ENCODE data around the gene MARCHF3. TPM values are rescaled to one million over a fixed set of nuclear protein-coding genes. Genes with fewer than 3 reads are reported as not detected.

MARCHF3 gene
- total RNA-seq, 1 donor from 2014 or later = 34.5 TPM

DNA sequence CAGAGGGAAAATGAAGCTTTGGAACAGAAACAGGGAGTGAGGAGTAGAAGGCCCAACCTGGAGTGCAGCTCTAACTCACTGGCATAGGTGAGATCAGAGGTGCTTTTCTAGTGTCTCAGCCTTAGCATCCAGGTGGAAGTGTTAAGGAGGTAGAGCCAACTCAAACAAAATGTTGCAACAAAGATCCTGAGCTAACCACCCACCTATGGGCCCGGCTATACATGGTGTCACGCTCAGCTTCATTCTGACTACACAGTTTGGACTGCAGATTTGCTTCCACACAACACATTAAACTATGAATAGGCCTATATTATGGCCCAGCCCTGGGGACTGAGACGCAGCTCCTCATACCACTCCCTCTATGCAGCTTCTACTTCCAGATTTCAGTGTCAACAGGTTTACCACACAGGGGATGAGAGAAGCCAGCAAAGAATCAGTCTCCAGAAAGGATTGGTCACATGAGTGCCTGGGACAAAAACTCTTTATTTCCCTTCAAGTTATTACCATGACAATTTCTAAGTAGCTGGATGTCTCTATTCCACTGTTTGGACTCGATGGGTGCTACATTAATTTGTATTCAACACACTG, 34.0 kb upstream of the MARCHF3 start:
- H3K4me3 Mint-ChIP-seq (ENCODE audit: unreplicated experiment) = no peak overlapping the region
- H3K9me3 Mint-ChIP-seq (ENCODE audit: unreplicated experiment) = no peaks in the 10 kb centered on the region
- no peak overlapping the region for H3K27ac Mint-ChIP-seq (ENCODE audit: unreplicated experiment)
- TF ChIP-seq, protein P1, sequence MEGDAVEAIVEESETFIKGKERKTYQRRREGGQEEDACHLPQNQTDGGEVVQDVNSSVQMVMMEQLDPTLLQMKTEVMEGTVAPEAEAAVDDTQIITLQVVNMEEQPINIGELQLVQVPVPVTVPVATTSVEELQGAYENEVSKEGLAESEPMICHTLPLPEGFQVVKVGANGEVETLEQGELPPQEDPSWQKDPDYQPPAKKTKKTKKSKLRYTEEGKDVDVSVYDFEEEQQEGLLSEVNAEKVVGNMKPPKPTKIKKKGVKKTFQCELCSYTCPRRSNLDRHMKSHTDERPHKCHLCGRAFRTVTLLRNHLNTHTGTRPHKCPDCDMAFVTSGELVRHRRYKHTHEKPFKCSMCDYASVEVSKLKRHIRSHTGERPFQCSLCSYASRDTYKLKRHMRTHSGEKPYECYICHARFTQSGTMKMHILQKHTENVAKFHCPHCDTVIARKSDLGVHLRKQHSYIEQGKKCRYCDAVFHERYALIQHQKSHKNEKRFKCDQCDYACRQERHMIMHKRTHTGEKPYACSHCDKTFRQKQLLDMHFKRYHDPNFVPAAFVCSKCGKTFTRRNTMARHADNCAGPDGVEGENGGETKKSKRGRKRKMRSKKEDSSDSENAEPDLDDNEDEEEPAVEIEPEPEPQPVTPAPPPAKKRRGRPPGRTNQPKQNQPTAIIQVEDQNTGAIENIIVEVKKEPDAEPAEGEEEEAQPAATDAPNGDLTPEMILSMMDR (IDR thresholded peaks at IDR 0.05) = no peak
- DNase-seq (ENCODE audit: extremely low spot score, unreplicated experiment) = no peak
- H3K4me1 Mint-ChIP-seq (ENCODE audit: unreplicated experiment) = peaks cover 26% of the 10 kb centered on the region
- H3K27me3 Mint-ChIP-seq (ENCODE audit: unreplicated experiment) = peaks cover 2% of the 10 kb centered on the region
- H3K36me3 Mint-ChIP-seq (ENCODE audit: unreplicated experiment) = no peaks in the 10 kb centered on the region

DNA sequence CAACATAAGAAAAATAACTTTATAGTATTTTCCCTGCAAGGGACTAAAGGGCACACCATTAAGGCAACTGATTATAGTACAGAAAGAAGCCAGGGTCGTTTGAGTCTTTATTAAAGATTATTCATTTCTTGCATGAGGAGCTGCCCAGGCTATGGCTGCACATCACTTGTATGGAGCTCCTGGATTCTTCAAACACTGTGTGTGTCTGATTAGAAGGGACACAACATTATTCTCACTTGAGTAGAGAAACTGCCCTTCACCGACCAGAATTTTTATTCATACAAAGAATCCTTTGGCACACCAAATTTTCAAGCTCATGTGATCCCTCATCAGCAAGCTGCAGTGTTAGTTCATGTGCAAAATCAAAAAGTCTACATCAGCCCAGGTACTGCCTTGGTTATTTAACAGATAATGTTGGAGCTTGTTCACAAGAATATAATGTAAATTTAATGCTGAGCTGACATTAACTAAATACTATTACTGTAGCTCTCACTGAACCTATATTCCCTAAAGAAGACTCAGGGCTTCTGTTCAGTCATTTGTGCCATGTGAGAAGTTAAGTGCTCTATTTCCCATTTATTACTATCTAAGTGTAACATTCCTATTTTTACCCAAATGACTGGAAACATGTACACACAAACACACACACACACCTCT, 33.0 kb upstream of the MARCHF3 start:
- Mint-ChIP-seq H3K27me3 (ENCODE audit: unreplicated experiment) (peaks cover 2% of the 10 kb centered on the region), H3K36me3 (ENCODE audit: unreplicated experiment) (peaks cover 2% of the 10 kb centered on the region), H3K4me3 (ENCODE audit: unreplicated experiment) (no peak overlapping the region), H3K4me1 (ENCODE audit: unreplicated experiment) (peaks cover 16% of the 10 kb centered on the region), H3K27ac (ENCODE audit: unreplicated experiment) (no peak overlapping the region), H3K9me3 (ENCODE audit: unreplicated experiment) (no peaks in the 10 kb centered on the region)
- DNase-seq (ENCODE audit: extremely low spot score, unreplicated experiment) = no peak
- TF ChIP-seq, protein P1 (IDR thresholded peaks at IDR 0.05) = no peak

DNA sequence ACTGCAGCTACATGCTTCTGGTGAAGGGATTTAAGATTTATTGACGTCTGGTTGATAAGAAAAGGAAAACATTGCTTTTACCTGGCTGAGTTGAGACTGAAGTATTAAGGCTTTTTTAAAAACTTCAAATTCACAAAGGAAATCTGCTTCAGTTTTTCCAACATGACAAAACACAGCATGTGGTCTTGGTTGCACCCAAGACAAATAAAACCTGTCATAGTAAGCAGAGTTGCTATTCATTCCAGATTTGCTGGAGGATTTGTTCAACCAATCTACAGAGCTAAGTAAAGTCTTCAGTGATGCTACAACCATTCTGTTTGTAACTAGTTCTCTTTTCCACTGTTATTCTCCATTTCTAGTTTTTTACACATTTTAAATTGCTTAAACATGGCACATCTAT, 31.6 kb upstream of the MARCHF3 start:
- DNase-seq (ENCODE audit: extremely low spot score, unreplicated experiment) = no peak
- H3K27ac Mint-ChIP-seq (ENCODE audit: unreplicated experiment) = peak overlapping the region; percentile 0
- H3K9me3 Mint-ChIP-seq (ENCODE audit: unreplicated experiment) = no peaks in the 10 kb centered on the region
- TF ChIP-seq, protein P1 (IDR thresholded peaks at IDR 0.05) = no peak
- peaks cover 15% of the 10 kb centered on the region for H3K4me1 Mint-ChIP-seq (ENCODE audit: unreplicated experiment)
- H3K36me3 Mint-ChIP-seq (ENCODE audit: unreplicated experiment) = peaks cover 2% of the 10 kb centered on the region
- no peak overlapping the region for H3K4me3 Mint-ChIP-seq (ENCODE audit: unreplicated experiment)
- H3K27me3 Mint-ChIP-seq (ENCODE audit: unreplicated experiment) = peaks cover 2% of the 10 kb centered on the region

DNA sequence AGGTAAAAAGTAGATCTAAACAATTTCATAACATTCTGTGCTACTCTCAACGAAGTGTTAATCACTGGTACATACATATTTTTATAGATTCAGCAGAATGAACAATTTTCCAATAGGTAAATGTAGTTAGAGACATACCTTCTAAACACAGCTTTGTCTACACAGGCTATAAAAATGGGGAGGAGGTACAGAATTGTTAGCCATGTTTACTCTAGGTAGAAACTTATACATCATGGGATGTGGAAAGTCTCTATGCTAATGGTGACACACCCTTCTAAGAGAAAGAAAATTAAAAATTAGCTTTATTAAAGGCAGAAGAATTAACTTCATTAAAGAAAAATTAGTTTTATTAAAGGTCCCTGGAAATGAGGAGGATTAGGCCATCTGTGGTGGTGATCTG, 31.2 kb upstream of the MARCHF3 start:
- no peak for DNase-seq (ENCODE audit: extremely low spot score, unreplicated experiment)
- Mint-ChIP-seq H3K27me3 (ENCODE audit: unreplicated experiment) (peaks cover 2% of the 10 kb centered on the region), H3K36me3 (ENCODE audit: unreplicated experiment) (peaks cover 2% of the 10 kb centered on the region), H3K4me3 (ENCODE audit: unreplicated experiment) (no peak overlapping the region), H3K4me1 (ENCODE audit: unreplicated experiment) (peaks cover 17% of the 10 kb centered on the region), H3K9me3 (ENCODE audit: unreplicated experiment) (no peaks in the 10 kb centered on the region), H3K27ac (ENCODE audit: unreplicated experiment) (no peak overlapping the region)
- TF ChIP-seq, protein P1 (IDR thresholded peaks at IDR 0.05) = no peak

DNA sequence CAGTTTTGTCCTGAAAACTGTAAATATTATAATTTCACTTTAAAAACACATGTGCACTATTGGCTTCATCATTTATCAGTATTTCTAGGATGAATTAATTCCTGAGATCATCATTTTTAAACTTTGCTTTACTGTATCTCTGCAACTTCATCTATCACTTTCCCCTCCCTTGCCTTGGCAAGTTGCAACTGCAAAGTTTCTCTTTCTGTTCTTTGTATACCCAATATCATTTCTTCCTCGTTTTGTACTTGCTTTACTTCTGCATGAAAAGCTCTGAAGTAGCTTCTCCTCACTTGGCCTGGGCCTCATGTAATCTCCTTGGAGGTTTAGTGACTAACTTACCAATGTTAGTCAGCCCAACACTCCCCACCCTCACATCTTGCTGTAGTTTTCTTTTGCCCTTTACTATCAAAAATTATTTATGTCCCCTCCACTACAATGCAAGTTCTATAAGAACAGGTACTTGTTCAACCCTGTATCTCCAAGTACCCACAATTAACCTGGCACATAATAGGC, 30.2 kb upstream of the MARCHF3 start:
- H3K9me3 Mint-ChIP-seq (ENCODE audit: unreplicated experiment) = no peaks in the 10 kb centered on the region
- H3K4me1 Mint-ChIP-seq (ENCODE audit: unreplicated experiment) = peaks cover 20% of the 10 kb centered on the region
- no peak overlapping the region for H3K27ac Mint-ChIP-seq (ENCODE audit: unreplicated experiment)
- peaks cover 6% of the 10 kb centered on the region for H3K27me3 Mint-ChIP-seq (ENCODE audit: unreplicated experiment)
- H3K36me3 Mint-ChIP-seq (ENCODE audit: unreplicated experiment) = peaks cover 2% of the 10 kb centered on the region
- TF ChIP-seq, protein P1 (IDR thresholded peaks at IDR 0.05) = no peak
- DNase-seq (ENCODE audit: extremely low spot score, unreplicated experiment) = no peak
- H3K4me3 Mint-ChIP-seq (ENCODE audit: unreplicated experiment) = no peak overlapping the region
